ENCODE data around the gene KAZALD1. TPM values are rescaled to one million over a fixed set of nuclear protein-coding genes. Genes with fewer than 3 reads are reported as not detected.

Gene KAZALD1
- total and polyA plus RNA-seq, 7 donors: 0.49 to 40.2 (median 3.9) TPM

GRCh38 chr10:101113890-101114403, 52.2 kb downstream of the KAZALD1 start:
- Histone ChIP-seq H3K27me3 (peaks cover 3 to 67% (median 10%) of the 10 kb centered on the region in 3 donors), H3K4me3 (no peak overlapping the region), H3K27ac (no peak overlapping the region), H3K4me1 (no peaks in the 10 kb centered on the region), H3K36me3 (no peaks in the 10 kb centered on the region), H3K9me3 (no peaks in the 10 kb centered on the region)
- intact Hi-C loops (cut with DNase I): no loop called here
- 67 to 84% methylated on average over 2 of the region's 2 CpGs for WGBS, 2 donors
- no peak for TF ChIP-seq POLR2A (IDR thresholded peaks at IDR 0.05)
- TF ChIP-seq, protein P1, sequence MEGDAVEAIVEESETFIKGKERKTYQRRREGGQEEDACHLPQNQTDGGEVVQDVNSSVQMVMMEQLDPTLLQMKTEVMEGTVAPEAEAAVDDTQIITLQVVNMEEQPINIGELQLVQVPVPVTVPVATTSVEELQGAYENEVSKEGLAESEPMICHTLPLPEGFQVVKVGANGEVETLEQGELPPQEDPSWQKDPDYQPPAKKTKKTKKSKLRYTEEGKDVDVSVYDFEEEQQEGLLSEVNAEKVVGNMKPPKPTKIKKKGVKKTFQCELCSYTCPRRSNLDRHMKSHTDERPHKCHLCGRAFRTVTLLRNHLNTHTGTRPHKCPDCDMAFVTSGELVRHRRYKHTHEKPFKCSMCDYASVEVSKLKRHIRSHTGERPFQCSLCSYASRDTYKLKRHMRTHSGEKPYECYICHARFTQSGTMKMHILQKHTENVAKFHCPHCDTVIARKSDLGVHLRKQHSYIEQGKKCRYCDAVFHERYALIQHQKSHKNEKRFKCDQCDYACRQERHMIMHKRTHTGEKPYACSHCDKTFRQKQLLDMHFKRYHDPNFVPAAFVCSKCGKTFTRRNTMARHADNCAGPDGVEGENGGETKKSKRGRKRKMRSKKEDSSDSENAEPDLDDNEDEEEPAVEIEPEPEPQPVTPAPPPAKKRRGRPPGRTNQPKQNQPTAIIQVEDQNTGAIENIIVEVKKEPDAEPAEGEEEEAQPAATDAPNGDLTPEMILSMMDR (IDR thresholded peaks at IDR 0.05): no peak
- no peak for TF ChIP-seq EP300 (IDR thresholded peaks at IDR 0.05)
- no peak for TF ChIP-seq POLR2AphosphoS5 (IDR thresholded peaks at IDR 0.05)
- DNase-seq: no peak

DNA sequence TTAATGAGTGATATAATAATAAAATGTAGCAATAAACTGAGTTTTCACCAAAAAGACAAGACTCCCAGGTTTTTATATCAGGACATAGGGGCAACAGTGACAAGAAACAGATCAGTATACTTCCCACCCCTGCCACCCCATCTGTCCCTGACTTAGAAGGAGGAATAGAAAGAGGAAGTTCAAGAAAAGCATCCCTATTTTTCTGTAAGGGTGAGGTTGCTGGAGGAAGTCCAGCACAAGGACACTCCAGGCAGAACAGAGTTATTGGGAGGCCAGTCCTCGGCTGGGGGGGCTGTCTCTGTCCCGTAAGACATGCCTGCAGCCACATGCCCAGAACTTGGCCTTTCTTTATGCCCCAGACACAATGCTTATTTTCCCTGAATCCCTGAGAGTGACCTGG, 52.9 kb downstream of the KAZALD1 start:
- 30 to 50% methylated on average over 2 of the region's 2 CpGs for WGBS, 2 donors
- no peak for TF ChIP-seq POLR2AphosphoS5 (IDR thresholded peaks at IDR 0.05)
- TF ChIP-seq EP300 (IDR thresholded peaks at IDR 0.05): no peak
- no peak for TF ChIP-seq POLR2A (IDR thresholded peaks at IDR 0.05)
- TF ChIP-seq, protein P1 (IDR thresholded peaks at IDR 0.05): no peak
- H3K27me3 ChIP-seq: peaks cover 3 to 73% (median 10%) of the 10 kb centered on the region in 3 donors
- no peak for DNase-seq
- H3K27ac ChIP-seq: no peak overlapping the region
- H3K4me1 ChIP-seq: no peaks in the 10 kb centered on the region
- H3K4me3 ChIP-seq: no peak overlapping the region
- intact Hi-C loops (cut with DNase I): no loop called here
- H3K9me3 ChIP-seq: no peaks in the 10 kb centered on the region
- no peaks in the 10 kb centered on the region for H3K36me3 ChIP-seq

Other genes starting within 250 kb of the KAZALD1 start
- 10 to 100 TPM; 31.8 to 49.9 (median 38.7) TPM for gene SLF2, start 149.0 kb upstream of the KAZALD1 start, total RNA-seq
- 10 to 100 TPM in 1 of 3 donors, 1 to 10 TPM in 2; 3.2 to 12.1 (median 4.2) TPM for gene SLF2, start 149.0 kb upstream of the KAZALD1 start, polyA plus RNA-seq
- gene SEMA4G, start 92.5 kb upstream of the KAZALD1 start, total RNA-seq: 1 to 10 TPM in 2 of 4 donors, under 1 TPM in 2; 0.49 to 2.2 (median 0.90) TPM
- gene SEMA4G, start 92.5 kb upstream of the KAZALD1 start, polyA plus RNA-seq: 10 to 100 TPM; 33.1 to 65.8 (median 41.4) TPM
- gene MRPL43, start 74.5 kb upstream of the KAZALD1 start, total RNA-seq: 100 to 1,000 TPM in 1 of 4 donors, 10 to 100 TPM in 3; 81.3 to 119 (median 91.7) TPM
- 100 to 1,000 TPM in 1 of 3 donors, 10 to 100 TPM in 2; 73.8 to 111 (median 78.7) TPM for gene MRPL43, start 74.5 kb upstream of the KAZALD1 start, polyA plus RNA-seq
- 1 to 10 TPM; 3.3 to 4.6 (median 4.1) TPM for gene TWNK, start 74.4 kb upstream of the KAZALD1 start, total RNA-seq
- gene TWNK, start 74.4 kb upstream of the KAZALD1 start, polyA plus RNA-seq: 1 to 10 TPM; 2.4 to 9.0 (median 2.8) TPM
- gene LZTS2, start 62.2 kb upstream of the KAZALD1 start, total RNA-seq: 100 to 1,000 TPM in 3 of 4 donors, 10 to 100 TPM in 1; 82.3 to 169 (median 116) TPM
- gene LZTS2, start 62.2 kb upstream of the KAZALD1 start, polyA plus RNA-seq: 10 to 100 TPM; 10.9 to 36.7 (median 23.4) TPM
- 1 to 10 TPM in 3 of 4 donors, under 1 TPM in 1; 0.16 to 2.4 (median 1.3) TPM for gene PDZD7, start 30.9 kb upstream of the KAZALD1 start, total RNA-seq
- under 1 TPM in 2 of 3 donors, not detected in 1; 0.60 to 0.70 TPM for gene PDZD7, start 30.9 kb upstream of the KAZALD1 start, polyA plus RNA-seq
- 10 to 100 TPM; 17.5 to 57.1 (median 43.5) TPM for gene SFXN3, start 30.8 kb upstream of the KAZALD1 start, total RNA-seq
- 10 to 100 TPM in 2 of 3 donors, 1 to 10 TPM in 1; 9.5 to 16.9 (median 11.4) TPM for gene SFXN3, start 30.8 kb upstream of the KAZALD1 start, polyA plus RNA-seq
- not detected for gene TLX1, start 69.3 kb downstream of the KAZALD1 start, total RNA-seq
- gene TLX1, start 69.3 kb downstream of the KAZALD1 start, polyA plus RNA-seq: under 1 TPM in 1 of 3 donors, not detected in 2; 0.07 TPM
- not detected for gene LBX1, start 167.5 kb downstream of the KAZALD1 start, total RNA-seq
- not detected for gene LBX1, start 167.5 kb downstream of the KAZALD1 start, polyA plus RNA-seq

Data from sigmoid colon (tissue), 7 donors.